Limb (tissue), 2 donors: Measurements from ENCODE around the gene ZBTB20.

ENCODE experiments used
- DNase-seq, 2 donors: peaks; one replicate each; pipeline ENCODE4 v3.0.0-alpha.2; 2016; ENCODE audit errors: extremely low spot score in 2 of 2

ZBTB20 gene

DNA sequence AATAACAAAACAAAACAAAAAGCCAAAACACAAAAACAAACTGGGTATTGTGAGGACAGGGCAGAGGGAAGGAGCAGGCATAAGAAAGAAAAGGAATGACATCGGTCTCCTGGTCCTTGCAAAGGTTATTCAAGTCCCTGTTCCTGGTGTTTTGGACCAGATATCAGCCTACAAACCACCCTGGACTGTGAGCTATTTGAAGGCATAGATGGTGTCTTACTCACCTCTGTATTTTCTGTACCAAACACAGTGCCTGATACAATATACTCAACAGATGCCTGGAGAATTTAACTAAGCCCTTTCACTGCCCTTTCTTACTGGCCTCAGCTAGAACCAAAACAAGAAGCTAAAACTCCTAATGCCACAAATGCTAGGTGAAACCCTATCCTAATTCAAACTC lies 656.3 kb downstream of the ZBTB20 start:
- no peak for DNase-seq

DNA sequence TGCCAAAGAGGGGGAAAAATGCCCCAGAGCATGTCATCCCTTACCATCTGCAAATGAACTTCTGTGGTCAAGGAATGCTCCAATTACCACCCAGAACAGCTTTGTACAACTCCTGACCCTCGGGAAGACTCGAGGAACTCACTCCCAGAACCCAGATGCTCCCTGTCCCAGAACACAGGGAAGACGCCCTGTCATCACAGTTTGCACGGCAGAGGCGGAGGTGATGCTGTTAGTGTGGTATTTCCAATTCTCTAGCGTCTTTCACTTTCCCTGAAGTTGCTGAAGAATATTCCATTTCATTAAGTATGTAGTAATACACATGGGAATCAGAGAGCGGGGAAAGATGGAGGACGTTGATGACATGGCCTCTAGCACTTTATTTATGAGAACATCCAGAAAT lies 659.6 kb downstream of the ZBTB20 start:
- DNase-seq, result no peak

DNA sequence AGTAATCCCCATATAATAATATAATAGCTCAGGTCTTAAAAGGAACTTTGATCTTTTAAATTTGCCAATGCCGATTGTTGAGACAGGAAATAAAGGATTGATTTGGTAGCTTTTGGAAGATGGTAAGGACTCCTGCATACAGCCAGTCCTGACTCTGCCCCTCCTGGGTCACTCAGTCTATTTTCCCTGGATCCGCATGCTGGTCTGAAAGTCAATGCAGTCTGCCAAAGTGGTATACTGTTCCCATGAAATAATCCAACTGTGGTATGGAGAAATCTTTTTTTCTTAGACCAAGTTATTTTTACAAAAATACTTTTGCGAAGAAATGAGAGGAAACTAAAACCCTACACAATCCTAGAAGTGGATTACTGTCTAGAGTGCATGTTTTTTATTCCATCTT lies 662.2 kb downstream of the ZBTB20 start:
- DNase-seq, result no peak

DNA sequence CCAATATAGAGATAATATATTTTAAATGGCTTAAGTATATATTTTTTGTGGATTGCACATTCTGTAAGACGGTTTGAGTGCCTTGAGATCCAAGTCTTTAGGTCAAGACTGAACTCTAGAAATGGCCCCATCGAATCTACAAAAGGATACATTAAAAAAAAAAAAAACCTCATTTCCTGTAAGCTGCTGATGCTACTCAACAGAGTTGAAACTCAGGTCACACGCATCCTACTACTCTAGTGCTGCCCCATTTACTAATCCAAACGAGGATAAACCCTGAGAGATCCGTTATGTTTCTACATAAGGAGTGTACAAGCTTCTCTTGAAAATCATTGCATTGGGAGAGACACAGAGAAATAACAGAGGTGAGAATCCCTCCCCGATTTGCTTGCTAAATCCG lies 666.0 kb downstream of the ZBTB20 start:
- no peak for DNase-seq

DNA sequence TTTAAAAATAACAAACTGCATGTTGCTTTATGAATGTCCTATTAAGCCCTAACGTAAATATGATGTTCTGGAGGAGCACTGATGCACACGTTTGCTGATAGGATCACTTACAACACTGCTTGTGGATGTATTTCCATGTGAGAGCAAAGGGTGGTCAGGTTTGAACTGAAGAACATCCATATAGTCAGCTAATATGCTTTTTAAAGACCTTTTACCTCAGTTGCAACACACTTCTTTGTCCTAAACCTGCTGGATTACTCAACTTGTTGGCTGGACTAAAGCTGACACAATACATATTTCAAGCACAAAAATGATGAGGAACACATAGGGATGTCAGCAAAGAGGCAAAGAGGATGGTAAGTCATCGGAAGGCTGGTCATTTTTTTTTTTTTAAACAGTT lies 666.6 kb downstream of the ZBTB20 start:
- no peak for DNase-seq

DNA sequence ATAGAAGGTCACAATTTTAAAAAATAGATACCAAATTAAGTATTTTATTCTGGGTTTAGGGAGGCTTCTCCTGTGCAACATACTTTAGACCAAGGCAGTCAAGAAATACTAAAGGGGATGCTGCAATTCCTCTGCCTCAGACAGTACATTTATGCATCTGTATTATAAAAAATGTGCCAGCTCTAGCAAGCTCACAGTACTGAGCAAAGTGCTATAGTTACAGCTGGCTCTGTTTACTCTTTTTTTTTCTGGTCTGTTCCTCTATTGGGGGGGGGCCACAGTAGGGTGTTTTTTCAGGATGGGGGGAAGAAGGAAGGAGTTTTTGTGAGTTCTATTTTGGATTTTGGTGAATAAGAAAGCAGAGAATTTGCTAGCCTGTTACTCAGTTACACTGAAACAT lies 668.3 kb downstream of the ZBTB20 start:
- DNase-seq, result no peak

DNA sequence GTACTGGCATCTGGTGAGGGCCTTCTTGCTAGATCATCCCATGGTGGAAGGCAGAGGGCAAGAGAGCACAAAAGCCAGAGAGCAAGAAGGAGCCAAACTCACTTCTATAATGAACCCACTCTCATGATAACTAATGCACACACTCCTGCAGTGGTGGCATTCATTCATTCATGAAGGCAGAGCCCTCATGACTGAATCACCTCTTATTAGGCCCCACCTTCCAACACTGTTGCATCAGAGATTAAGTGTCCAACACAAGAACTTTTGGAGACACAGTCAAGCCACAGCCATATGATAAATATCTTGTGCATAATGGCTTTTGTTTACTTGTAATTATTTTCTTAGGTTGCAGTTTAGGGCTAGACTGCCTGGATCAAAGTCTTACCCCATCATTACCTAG lies 670.6 kb downstream of the ZBTB20 start:
- no peak for DNase-seq

DNA sequence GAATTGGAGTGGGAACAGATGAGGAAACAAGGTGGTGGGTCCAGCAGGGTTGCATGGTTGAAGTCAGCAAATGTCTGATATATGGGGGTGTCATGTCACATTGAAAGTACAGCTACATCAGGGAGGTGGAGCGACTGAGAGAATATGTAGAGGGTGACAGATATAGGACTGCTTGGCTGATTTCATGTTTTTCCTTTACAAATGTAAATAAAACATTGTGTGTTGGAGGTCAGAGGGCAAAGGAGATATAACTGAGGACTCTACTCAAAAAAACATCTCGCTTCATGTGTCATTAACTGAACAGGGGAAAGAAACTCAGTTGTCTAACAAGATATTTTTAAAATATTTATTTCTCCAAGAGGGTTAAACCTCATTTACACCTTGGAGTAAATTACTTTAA lies 675.6 kb downstream of the ZBTB20 start:
- no peak for DNase-seq

DNA sequence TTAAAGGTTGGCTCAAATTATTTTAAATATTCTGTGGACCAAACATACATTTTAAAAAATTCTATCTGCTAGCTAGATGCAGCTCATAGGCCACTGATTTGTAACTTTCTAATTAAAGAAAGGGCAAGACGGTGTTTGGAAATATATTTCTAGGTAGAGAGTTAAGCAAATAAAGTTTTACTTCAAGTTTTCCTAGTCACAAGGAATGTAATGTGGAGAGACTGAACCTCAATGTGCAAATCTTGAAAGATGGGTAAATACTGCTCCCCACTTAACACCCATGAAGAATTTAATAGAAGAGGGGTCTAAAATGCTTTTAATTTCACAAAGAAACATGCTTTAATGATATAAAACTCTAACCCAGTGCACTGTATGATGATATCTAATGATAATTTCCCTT lies 678.0 kb downstream of the ZBTB20 start:
- DNase-seq, result no peak

DNA sequence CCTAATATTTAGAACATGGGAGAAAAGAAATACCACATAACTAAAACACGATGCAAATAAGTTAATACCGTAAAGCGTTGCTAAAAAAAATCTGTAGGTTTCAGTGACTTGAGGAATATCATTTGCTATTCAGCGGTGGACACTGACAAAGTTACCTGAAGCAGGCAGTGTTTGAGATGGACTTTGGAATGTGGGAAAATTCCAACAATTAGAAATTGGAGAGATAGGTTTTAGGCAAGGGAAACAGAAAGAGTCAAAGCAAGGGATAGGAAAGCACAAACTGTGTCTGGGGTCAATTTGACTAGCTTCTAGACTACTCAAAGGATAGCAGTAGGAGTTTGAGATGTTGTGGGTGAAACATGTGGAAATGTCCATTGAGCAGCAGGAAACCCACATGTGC lies 680.3 kb downstream of the ZBTB20 start:
- DNase-seq, result no peak

DNA sequence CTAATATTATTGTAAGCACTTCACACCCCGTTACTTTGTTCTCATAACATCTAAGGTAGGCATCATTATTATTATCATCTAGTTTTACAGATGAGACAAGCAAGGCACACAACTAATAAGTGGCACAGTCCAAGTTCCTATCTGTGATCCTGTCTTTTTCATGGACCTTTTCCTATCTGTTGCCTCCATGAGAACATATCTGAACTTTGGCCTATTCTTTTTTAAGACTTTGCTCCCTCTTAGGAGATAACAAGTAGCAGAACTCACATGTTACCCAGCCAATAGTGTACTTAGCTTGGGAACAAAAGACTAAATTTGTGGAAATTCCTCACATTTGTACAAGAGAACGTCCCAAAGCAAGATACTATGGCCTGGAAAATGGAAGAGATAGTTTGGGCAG lies 680.8 kb downstream of the ZBTB20 start:
- DNase-seq, result no peak

DNA sequence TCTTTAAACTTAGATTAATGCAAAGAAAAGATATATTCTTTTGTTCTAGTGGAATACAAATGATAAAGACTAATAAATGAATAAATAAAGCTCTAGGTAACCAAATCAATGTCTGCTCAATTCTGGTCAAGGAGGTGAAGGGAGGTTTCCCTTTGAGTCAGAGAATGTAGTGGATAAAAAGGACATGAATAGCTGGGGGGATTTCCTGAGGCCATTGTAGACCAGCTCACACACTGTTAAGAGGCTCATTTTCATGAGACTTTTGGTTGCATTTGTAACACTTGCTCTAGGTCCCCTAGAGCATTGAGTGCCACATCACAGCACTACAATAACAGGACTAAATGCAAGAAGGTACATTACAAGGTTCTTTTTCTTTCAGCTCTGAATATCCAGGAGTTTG lies 682.5 kb downstream of the ZBTB20 start:
- no peak for DNase-seq

DNA sequence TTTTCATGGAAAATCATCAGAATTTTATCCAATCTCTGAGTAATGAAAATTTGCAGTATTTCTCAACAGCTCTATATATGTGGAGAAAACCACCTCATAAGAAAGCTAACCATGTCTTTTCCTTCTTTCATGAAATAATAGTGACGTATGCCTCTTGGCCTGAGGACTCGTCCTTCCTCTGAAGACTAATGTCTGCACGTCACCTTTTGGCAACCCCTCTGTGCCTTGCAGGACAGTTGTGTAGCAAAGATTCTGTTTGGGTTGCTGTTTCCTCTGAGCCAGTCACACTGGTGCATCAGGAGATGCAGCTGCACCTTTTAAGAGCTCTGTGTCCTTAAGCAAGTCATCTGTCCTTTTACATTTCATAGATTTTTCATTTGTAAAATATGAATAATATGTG lies 684.3 kb downstream of the ZBTB20 start:
- DNase-seq, result no peak

DNA sequence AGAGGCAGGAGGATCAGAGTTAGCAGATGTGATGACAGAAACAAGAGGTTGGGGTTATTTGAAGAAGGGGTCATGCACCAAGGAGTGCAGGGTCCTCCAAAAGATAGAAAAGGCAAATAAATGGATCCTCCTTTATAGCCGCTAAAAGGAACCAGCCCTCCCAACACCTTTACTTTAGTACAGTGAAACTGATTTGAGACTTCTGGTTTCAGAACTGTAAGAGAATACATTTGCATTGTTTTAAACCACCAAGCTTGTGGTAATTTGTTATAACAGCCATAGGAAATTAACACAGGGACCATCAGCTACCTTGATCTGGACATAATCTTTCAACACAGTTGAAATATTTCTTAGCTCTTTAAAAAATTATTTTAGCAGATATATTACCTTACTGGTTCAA lies 686.6 kb downstream of the ZBTB20 start:
- DNase-seq, result no peak

DNA sequence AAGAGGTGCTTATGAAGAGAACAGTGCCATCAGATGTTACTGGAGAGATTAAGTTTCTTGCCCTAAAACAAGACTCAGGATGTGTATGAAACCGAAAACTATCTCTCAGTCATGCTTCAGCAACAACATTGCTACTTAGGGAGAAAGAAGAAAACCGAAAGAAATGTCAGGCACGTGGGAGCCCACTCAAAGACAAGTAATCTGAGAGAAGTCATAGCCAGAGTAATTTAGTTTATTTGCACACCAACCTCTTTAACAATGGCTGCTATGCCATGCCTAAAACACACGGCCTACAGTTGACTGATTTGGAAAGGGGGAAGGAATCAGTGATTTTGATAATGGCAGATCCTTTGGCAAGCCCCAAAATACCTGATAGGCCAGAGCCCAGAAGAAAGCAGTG lies 690.3 kb downstream of the ZBTB20 start:
- no peak for DNase-seq

DNA sequence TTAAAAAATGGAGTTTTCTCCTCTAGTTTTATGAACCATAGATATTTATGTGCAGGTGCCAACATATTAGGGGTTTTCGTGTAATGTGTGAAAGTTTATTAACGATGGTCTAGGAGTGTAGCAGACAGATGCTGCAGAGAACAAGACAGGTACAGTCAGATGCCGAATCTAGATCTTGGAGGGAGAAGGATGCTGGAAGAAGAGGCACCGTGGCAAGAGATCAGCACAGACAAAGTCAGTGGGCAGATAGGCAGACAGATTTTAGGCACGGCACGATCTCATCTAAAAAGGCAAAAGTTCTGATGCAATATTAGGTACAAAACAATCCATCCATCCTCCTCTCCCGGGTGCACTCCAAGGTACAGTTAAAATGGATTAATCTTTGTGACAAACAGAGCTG lies 691.7 kb downstream of the ZBTB20 start:
- no peak for DNase-seq

DNA sequence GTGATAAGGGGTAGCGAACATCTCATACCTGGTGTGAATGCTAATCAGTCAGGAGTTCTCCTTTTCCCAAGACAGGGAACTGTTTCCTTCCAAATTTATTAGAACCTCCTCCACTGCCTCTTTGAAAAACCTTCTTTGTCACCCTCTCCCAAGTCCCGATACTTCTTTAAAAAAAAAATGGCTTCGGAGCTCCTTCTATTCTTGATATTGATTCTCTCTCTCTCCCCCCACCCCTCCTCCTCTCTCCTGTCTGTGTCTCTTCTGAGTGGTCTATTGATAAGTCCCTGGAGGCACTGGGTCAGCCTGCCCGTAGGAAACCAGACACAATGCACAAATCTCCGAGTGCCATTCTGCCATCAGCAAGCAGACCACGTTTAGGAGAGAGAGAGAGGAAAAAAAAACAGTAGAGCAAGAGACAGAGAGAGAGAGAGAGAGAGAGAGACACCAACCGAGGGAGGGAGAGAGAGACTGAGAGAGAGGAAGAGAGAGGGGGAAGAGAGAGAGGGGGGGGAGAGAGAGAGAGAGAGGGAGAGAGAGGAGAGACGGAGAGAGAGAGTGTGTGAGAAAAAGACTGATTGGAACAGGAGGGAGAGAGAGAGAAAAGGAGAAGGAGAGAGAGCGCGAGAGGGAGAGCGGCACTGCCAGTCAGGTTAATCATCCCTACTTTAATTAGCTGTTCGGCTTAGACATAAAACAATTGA lies 692.4 kb downstream of the ZBTB20 start:
- peak in 1 of 2 donors; percentile 58 for DNase-seq

DNA sequence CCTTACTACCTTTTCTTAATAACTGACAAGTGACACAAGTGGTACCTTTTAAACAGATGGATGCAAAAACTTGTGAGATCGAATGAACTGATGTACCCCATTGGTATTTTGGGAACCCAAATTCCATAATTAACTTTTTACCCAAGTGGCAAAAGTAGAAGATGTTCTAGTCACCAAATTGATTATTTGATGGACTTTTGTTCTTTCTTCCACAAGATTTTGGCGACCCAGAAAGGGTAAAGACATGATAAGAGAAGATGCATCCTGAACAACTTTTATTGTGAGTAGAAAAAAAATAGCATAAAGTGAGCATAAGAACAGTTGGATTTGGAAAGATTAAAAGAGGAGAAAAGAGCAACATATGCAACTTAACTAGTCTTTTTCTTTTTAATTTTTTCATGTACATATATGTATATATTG lies 693.7 kb downstream of the ZBTB20 start:
- DNase-seq, result no peak

DNA sequence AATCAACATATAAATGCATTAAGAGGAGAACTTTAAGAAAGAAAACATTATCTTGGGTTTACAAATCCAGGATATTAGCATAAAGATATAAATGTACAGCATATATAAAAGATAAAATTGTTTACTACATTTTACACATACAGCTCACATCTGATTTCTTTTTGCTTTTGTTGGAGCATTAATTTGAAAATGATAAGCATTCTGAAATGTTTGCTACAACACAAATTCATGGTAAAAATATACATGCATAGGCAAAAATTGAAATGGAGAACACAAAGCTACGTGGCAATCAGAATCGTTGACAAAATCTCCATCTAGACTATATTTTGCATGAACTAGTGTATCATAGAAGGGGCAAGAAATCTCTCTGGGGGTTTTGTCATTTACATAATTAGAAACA lies 694.2 kb downstream of the ZBTB20 start:
- DNase-seq, result no peak

DNA sequence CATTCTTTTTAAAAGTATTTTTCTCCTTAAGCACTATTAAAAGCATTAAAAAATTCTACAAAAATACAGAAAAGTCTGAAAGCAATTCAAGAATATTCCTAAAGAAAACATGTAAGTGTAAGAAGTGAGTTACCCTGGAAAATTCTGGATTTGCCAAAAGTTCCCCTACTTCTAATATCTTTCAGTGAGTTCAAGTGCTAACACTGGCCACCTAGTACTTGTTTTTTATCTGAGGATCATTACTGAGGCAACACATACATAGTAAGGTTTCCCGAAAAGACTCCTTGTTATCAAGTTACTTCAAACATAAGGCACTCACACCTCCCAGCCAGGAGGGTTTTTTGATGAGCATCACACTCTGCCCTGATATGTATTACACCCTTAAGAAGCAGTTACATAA lies 694.8 kb downstream of the ZBTB20 start:
- DNase-seq, result no peak

DNA sequence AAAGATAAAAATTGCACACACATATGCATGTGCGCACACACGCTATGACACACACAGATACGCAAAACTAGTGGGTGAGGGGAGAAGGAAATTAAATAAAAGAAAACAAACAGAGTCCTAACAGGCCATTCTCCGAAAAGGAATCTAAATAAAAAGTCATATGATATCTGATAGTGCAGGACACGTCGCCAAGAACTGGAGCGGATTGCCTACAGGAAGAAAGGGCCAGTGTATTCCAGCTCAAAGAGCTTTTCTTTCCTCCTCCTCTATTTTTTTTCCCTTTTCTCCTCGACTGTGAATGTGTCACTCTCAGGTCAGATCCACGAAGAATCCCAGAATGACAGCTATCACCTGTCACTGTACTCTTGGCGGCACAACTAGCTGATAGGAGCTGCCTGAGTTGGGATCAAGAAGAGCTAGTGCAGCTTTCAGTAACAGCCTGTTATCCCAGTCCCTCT lies 695.5 kb downstream of the ZBTB20 start:
- DNase-seq, result peak in 1 of 2 donors; percentile 29

DNA sequence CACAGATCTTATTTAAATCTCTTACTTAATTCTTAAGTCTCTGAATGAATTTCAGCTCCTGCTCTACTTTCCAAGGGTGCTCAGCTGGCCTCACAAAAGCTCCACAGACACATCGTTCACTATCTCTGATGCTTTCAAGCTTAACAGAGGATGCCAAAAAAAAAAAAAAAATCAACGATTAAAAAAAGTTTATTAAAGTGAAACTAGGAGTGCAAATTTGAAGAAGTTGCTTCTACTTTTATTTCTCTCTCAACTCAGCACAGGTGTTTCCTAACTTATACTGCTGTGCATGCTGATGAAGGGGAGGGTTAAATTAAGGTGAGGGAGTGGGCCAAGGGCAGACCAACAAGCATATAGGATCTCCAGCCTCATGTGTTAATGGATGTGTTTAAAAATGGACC lies 696.0 kb downstream of the ZBTB20 start:
- DNase-seq, result no peak

DNA sequence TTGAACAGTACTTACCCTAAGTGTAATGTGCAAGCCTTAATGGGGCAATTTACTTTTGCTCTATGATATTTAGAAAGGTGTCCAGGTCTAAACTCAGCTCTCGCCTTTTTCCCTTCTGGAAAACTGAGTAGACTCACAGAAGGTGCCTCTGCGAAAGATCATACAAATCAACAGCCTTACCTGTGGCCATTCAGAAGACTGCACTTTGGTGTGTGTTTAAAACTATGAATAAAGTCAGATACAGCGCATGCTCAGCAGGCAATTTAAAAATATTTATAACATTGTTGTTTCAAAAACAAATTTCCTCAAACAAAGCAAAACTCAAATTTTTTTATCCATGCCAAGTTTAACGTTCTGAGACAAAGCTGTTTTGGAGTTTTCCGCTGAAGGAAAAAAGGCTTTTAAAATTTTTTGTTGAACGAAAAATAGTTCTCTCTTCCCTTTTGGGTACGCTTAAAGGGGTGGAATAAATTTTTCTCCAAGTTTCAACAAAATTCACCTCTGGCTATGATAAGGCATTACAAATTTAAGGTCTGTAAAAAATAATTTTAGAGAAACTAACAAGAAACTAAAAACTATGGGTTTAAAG lies 697.0 kb downstream of the ZBTB20 start:
- DNase-seq, result no peak
